GM12878 (cell line): ENCODE results near the gene NLGN4X. TPM values are rescaled to one million over a fixed set of nuclear protein-coding genes. Genes with fewer than 3 reads are reported as not detected.

Experiments used
- ATAC-seq: fragments of 200-7000 bp; cut with Tn5 transposase; 3 replicates; pipeline ENCODE4 v1.9.1; 2020; ENCODE audit warnings: mild to moderate bottlenecking, moderate library complexity
- BruUV-seq: library from RNA; stranded (reverse); fragments of 400-500 nt; replicated peaks from 2 replicates; lab custom pipeline; 2021; lab: Mats Ljungman, UMichigan
- CTCF ChIA-PET: fragments of 300-600 bp; sonication (Branson Sonifier 250); formaldehyde crosslinking; extraction: SDS; loops from one replicate; lab custom pipeline; 2021; ENCODE audit warnings: inconsistent platforms; lab: Yijun Ruan, JAX
- POLR2A ChIA-PET: fragments of 350-600 bp; formaldehyde crosslinking; extraction: SDS; loops from one replicate; lab custom pipeline; 2021; ENCODE audit warnings: inconsistent platforms; lab: Charles Lee
- RAD21 ChIA-PET: fragments of 300-600 bp; sonication (Branson Sonifier 250); formaldehyde crosslinking; loops from one replicate; lab custom pipeline; 2023; ENCODE audit warnings: antibody characterized with exemption; ENCODE audit not compliant: unreplicated experiment; lab: Charles Lee
- SMC1A ChIA-PET: fragments of 300-600 bp; sonication (Branson Sonifier 250); formaldehyde crosslinking; loops from one replicate; lab custom pipeline; 2023; ENCODE audit not compliant: unreplicated experiment, uncharacterized antibody; lab: Charles Lee
- DNase-seq: peaks from one replicate; pipeline ENCODE4 v3.0.0-alpha.2; 2011; ENCODE audit warnings: low read depth, low spot score
- FAIRE-seq: peaks from 3 replicates; lab custom pipeline; 2011; peaks lifted over from hg19 to GRCh38; lab: Jason Lieb, UNC
- H2AFZ ChIP-seq: 2 replicates; pipeline ENCODE4 v1.6.0; 2011; ENCODE audit warnings: low read depth, low read length, control low read depth; ENCODE audit not compliant: control insufficient read depth
- H3K27ac ChIP-seq: 2 replicates; pipeline ENCODE4 v1.5.1; 2011; ENCODE audit warnings: control low read depth; ENCODE audit not compliant: control insufficient read depth, insufficient read depth
- H3K27me3 ChIP-seq, 2 experiments: replicated peaks in 1 of 2; 2 replicates each; pipeline versions ENCODE4 v1.6.0 to v1.6.1; 2011; ENCODE audit warnings: low read length in 1 of 2; ENCODE audit not compliant: control insufficient read depth in 2 of 2, insufficient read depth in 2 of 2
- H3K36me3 ChIP-seq, 2 experiments: 2 replicates each; pipeline ENCODE4 v1.5.1; 2011; ENCODE audit warnings: low read length in 1 of 2; ENCODE audit not compliant: control insufficient read depth in 2 of 2, insufficient read depth in 2 of 2
- H3K4me1 ChIP-seq: 2 replicates; pipeline ENCODE4 v1.6.1; 2011; ENCODE audit warnings: mild to moderate bottlenecking, low read length, moderate library complexity, mixed read lengths; ENCODE audit not compliant: control insufficient read depth, insufficient read depth
- H3K4me2 ChIP-seq: 2 replicates; pipeline ENCODE4 v1.6.0; 2011; ENCODE audit warnings: control low read depth; ENCODE audit not compliant: control insufficient read depth, insufficient read depth
- H3K4me3 ChIP-seq: fragments of 200-600 bp; sonication (generic); 2 replicates; pipeline ENCODE4 v1.5.1; 2016
- H3K79me2 ChIP-seq: 2 replicates; pipeline ENCODE4 v1.6.0; 2011; ENCODE audit warnings: low read length; ENCODE audit not compliant: control insufficient read depth, insufficient read depth
- H3K9ac ChIP-seq: 2 replicates; pipeline ENCODE4 v1.8.0; 2011; ENCODE audit warnings: low read length, control low read depth, mixed read lengths; ENCODE audit not compliant: control insufficient read depth, insufficient read depth
- H3K9me3 ChIP-seq: replicated peaks from 3 replicates; pipeline ENCODE4 v1.5.1; 2011; ENCODE audit warnings: mild to moderate bottlenecking, low read length; ENCODE audit not compliant: control insufficient read depth, insufficient read depth
- H4K20me1 ChIP-seq: 2 replicates; pipeline ENCODE4 v1.6.0; 2011; ENCODE audit not compliant: control insufficient read depth, insufficient read depth
- ASH2L ChIP-seq: fragments of 300-600, 200-600 bp; sonication (generic); IDR thresholded peaks from 2 replicates; pipeline ENCODE4 v1.6.1; 2017; ENCODE audit warnings: low read depth, mild to moderate bottlenecking, borderline replicate concordance
- ATF7 ChIP-seq: fragments of 450-650 bp; IDR thresholded peaks from 2 replicates; pipeline ENCODE4 v1.6.1; 2016; ENCODE audit warnings: low read depth, mild to moderate bottlenecking
- HDAC2 ChIP-seq: fragments of 200-600 bp; sonication (generic); IDR thresholded peaks from 2 replicates; pipeline ENCODE4 v1.6.1; 2017
- IKZF2 ChIP-seq, 2 experiments: fragments of 450-650 bp; IDR thresholded peaks; 2 replicates each; pipeline ENCODE4 v1.6.1; 2017; ENCODE audit warnings: mild to moderate bottlenecking in 2 of 2, moderate library complexity in 2 of 2
- NFIC ChIP-seq: IDR thresholded peaks from 2 replicates; pipeline ENCODE4 v1.6.1; 2012; ENCODE audit warnings: low read depth, mild to moderate bottlenecking, inconsistent platforms, low read length, moderate library complexity
- NR2C2 ChIP-seq: IDR thresholded peaks from 2 replicates; pipeline ENCODE4 v1.6.1; 2011; ENCODE audit warnings: borderline replicate concordance, low read depth; ENCODE audit not compliant: control insufficient read depth, insufficient read length
- RAD51 ChIP-seq: fragments of 450-650 bp; IDR thresholded peaks from 2 replicates; pipeline ENCODE4 v1.6.1; 2016; ENCODE audit warnings: moderate library complexity, mild to moderate bottlenecking, inconsistent platforms
- SMAD5 ChIP-seq: IDR thresholded peaks from 2 replicates; pipeline ENCODE4 v1.6.1; 2016; ENCODE audit warnings: antibody characterized with exemption, low read depth
- SUZ12 ChIP-seq: fragments of 200-600 bp; sonication (generic); IDR thresholded peaks from one replicate; pipeline ENCODE4 v1.6.1; 2018; ENCODE audit warnings: antibody characterized with exemption, mild to moderate bottlenecking; ENCODE audit not compliant: unreplicated experiment
- WGBS: methylation state at CpG from one replicate; pipeline ENCODE4 v1.1.6; 2016; ENCODE audit warnings: low lambda C conversion rate; ENCODE audit not compliant: insufficient replicate concordance, insufficient coverage; ENCODE audit errors: missing lambda C conversion rate; 5-methylcytosine and 5-hydroxymethylcytosine counted together
- in situ Hi-C: fragments of 300-500 bp; cut with MboI; formaldehyde crosslinking; loops from 9 replicates; pipeline ENCODE4 v1.14.3; 2018; ENCODE audit warnings: mixed read lengths
- intact Hi-C: fragments of 100-400 bp; cut with micrococcal nuclease; formaldehyde crosslinking; loops from one replicate; pipeline ENCODE4 v1.14.2; 2022; ENCODE audit not compliant: unreplicated experiment
- polyA plus RNA-seq, 11 experiments: library from polyadenylated mRNA; depleted of rRNA in 4 of 11; unstranded in 6 of 11; stranded (reverse) in 5 of 11; fragments of >200 nt; fragmentation: Nextera tagmentation in 4 of 11; fragmentation: Illumina TruSeq in 1 of 11; extraction: Ambion mirVana in 4 of 11; extraction: Trizol in 1 of 11; gene quantifications; 1 replicate in 1 of 11; 2 replicates in 10 of 11; pipeline versions ENCODE4 v1.2.1 to v1.2.3, GENCODE V29; 2011 to 2016; ENCODE audit warnings: inconsistent platforms in 2 of 11, missing spikeins in 2 of 11, low read depth in 1 of 11
- total RNA-seq, 4 experiments: library from RNA; depleted of rRNA in 3 of 4; stranded (reverse); fragments of >200 nt in 3 of 4; fragmentation: Illumina TruSeq in 1 of 4; extraction: Trizol in 1 of 4; gene quantifications; 2 replicates each; pipeline versions ENCODE4 v1.2.1 to v1.2.3, GENCODE V29; 2013 to 2021

The NLGN4X gene
- total and polyA plus RNA-seq, 10 of the 15 experiments (the other 5 are each of a cell fraction or from before 2014, with no cell fraction given), result 0.02 to 1.5 (median 0.09) TPM; not detected in 2

DNA sequence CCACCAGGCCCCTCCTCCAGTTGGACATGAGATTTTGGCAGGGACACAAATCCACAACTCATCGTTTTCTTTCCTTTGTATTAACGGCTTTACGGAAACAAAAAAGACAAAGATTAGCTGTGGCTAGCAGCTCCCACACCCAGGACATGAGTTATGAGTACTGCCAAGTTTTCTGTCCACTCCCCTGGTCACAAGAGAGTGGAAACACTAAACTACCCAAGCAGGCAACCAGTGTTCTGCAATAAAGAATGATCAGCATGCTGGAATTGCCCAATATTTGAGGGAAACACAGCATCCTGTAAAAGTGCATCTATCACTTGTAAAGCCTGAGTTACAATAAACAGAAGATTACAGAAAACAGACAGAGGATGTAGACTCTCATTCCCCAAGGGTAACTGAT lies 358.4 kb downstream of the NLGN4X start:
- TF ChIP-seq SMAD5, result no peak
- TF ChIP-seq, all 136 proteins: peak for 0
- Histone ChIP-seq H3K27ac (no peak overlapping the region), H3K27me3 (no peaks in the 10 kb centered on the region), H2AFZ (no peak overlapping the region), H3K79me2 (no peaks in the 10 kb centered on the region), H3K4me2 (no peak overlapping the region), H3K9me3 (no peaks in the 10 kb centered on the region), H3K4me3 (no peak overlapping the region), H3K36me3 (no peaks in the 10 kb centered on the region), H3K4me1 (no peaks in the 10 kb centered on the region), H4K20me1 (no peaks in the 10 kb centered on the region), H3K9ac (no peak overlapping the region)
- intact Hi-C loops, result no loop called here
- ATAC-seq, result no peak
- ChIA-PET SMC1A (no interaction called here), CTCF (no interaction called here), POLR2A (no interaction called here), RAD21 (no interaction called here)
- no peak for FAIRE-seq
- in situ Hi-C loops, result no loop called here
- BruUV-seq, result no TSS peak
- whole genome bisulfite sequencing, result 16% methylated on average over 3 of the region's 3 CpGs
- DNase-seq, result no peak

GRCh38 chrX:5869786-5870185 lies 358.9 kb downstream of the NLGN4X start:
- ATAC-seq, result no peak
- no TSS peak for BruUV-seq
- Histone ChIP-seq H3K9ac (no peak overlapping the region), H3K4me1 (no peaks in the 10 kb centered on the region), H4K20me1 (no peaks in the 10 kb centered on the region), H3K36me3 (no peaks in the 10 kb centered on the region), H3K4me3 (no peak overlapping the region), H3K4me2 (no peak overlapping the region), H3K27ac (no peak overlapping the region), H3K27me3 (no peaks in the 10 kb centered on the region), H3K79me2 (no peaks in the 10 kb centered on the region), H2AFZ (no peak overlapping the region), H3K9me3 (no peaks in the 10 kb centered on the region)
- ChIA-PET CTCF (no interaction called here), POLR2A (no interaction called here), SMC1A (interaction anchor here (0.9 kb wide), 1 partner anchor 10 kb away, joined by 3 read pairs; no protein-coding TSS in a partner anchor), RAD21 (no interaction called here)
- no peak for TF ChIP-seq HDAC2
- no peak for TF ChIP-seq RAD51
- no peak for TF ChIP-seq IKZF2 (IDR thresholded peaks at IDR 0.05)
- no peak for TF ChIP-seq ASH2L
- no peak for TF ChIP-seq NR2C2
- TF ChIP-seq NFIC, result no peak
- TF ChIP-seq ATF7, result no peak
- TF ChIP-seq SUZ12, result no peak
- intact Hi-C loops (no loop called here), in situ Hi-C loops (no loop called here)
- no peak for FAIRE-seq
- 7% methylated on average over 7 of the region's 7 CpGs for WGBS
- DNase-seq, result no peak
